Islet precursor cell (in vitro differentiated cells): ENCODE measurements around the gene SLC24A4.
A peak's percentile ranks its signal among the peaks of the same experiment; 100 is the strongest.

Source experiments
- DNase-seq: peaks from one replicate; pipeline ENCODE4 v3.0.0-alpha.2; 2018

Gene SLC24A4

DNA sequence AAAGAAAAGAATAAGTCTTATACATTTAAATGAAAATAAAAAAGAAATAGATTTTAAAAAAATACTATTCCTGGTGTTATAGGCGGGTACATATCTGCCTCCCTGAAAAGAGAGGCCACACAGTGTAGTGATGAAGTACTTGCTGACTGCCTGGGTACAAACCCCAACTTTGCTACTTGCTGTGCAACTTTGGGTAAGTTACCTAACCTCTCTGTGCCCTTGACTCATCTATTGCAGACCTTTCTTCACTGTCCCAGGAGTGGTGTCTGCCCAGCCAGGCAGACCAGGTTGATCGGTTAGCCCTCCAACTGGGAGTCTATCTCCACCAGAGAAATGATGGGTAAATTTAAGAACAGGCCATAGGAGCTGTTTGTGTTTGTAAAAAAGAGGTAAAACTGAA lies 82.0 kb downstream of the SLC24A4 start:
- DNase-seq: no peak

GRCh38 chr14:92407410-92407809 lies 84.4 kb downstream of the SLC24A4 start:
- DNase-seq: no peak

DNA sequence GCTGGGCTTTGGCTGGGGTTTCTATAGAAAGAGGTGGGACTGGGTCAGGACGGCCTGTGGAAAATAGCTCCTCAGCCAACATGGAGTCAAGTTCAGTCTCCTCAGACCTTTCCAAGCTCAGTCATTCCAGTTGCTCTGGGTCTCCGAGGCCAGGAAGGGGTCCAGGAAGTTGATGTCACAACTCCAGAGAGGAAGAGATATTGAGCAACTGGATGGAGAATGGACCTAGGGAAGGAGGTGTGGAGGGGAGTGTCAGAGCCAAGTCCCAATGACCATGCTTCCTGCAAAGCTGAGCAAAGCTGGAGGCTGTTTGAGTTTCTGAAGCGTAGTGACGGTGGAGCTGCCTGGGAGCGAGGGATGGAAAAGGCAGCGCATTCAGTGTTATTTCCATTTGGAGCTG lies 86.1 kb downstream of the SLC24A4 start:
- no peak for DNase-seq

DNA sequence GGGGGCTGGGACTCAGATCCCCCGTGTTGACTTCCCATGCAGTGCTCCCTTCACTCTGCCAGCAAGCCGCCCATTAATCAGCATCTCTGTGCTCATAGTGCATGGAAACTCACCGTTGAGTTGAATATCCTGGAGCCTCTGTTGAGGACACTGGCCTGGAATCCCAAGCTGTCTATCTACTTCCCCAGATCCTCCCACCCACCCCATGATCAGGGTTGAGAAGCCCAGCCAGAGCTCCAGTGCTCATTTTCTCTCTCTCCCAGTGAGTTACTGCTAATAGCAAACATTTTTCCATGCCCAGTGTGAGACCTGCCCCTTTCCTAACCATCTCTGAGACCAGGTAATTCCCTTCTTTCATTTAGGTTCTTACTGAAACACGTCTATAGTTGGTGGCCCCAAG lies 88.2 kb downstream of the SLC24A4 start:
- no peak for DNase-seq

- peak; percentile 49 for DNase-seq
These were observed 89.0 kb downstream of the SLC24A4 start for GRCh38 chr14:92411941-92412340.

- DNase-seq: no peak
These were observed 89.9 kb downstream of the SLC24A4 start for GRCh38 chr14:92412912-92413311.

DNA sequence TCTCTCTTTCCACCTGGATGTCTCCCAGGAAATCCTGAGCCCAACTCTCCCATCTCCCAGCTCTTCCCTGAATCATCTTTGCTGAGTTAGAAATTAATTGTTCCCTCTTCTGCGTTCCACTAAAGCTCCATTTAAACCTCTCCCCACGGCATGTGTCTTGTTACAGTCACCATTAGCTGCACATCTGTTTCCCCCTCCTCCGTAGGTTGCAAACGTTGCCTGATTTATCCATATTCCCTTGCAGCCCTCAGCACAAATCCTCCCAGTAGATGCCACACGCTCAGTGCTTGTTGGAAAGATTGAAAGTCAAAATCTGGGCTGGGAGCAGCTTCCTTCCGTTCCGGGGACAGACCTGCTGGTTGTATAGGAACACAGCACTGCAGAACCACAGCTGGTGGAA lies 90.4 kb downstream of the SLC24A4 start:
- DNase-seq: no peak

- DNase-seq: peak; percentile 43
These were observed 91.9 kb downstream of the SLC24A4 start for GRCh38 chr14:92414690-92415445.

DNA sequence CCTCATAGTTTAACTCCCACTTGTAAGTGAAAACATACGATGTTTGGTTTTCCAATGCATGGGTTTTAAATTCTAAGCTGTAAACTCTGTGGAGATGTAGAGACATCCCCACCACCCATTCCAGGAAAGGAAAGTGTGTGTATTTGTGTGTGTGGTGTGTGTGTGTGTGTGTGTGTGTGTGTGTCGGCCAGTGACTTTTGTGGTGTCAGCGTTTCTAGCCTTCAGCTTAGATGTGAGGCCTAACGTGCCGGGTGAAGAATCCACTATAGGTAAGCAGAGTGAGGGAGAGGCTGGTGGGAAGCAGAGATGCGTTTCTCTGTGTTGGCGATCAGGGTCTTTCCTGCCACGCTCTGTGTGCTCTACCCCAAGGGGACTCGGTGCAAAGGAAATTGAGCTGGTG lies 93.0 kb downstream of the SLC24A4 start:
- no peak for DNase-seq

GRCh38 chr14:92416544-92416943 lies 93.6 kb downstream of the SLC24A4 start:
- DNase-seq: no peak

GRCh38 chr14:92417759-92418158 lies 94.8 kb downstream of the SLC24A4 start:
- DNase-seq: no peak

DNA sequence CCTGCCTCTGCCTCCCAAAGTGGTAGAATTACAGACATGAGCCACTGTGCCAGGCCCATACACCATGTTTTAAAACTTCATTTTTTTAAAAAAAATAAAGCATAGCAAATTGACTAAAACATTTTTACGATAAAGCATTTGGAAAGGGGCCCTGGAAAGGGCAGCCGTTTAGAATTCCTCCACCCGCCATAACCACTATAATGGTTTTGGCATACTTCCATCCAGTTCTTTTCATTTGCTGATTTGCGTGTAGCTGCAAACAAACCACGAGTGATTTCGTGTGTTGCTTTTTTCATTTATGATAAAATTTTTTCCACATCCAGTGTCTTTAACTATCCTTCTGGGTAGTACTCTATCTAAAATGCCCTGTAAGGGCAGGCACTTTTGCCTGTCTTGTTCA lies 98.8 kb downstream of the SLC24A4 start:
- DNase-seq: no peak

DNA sequence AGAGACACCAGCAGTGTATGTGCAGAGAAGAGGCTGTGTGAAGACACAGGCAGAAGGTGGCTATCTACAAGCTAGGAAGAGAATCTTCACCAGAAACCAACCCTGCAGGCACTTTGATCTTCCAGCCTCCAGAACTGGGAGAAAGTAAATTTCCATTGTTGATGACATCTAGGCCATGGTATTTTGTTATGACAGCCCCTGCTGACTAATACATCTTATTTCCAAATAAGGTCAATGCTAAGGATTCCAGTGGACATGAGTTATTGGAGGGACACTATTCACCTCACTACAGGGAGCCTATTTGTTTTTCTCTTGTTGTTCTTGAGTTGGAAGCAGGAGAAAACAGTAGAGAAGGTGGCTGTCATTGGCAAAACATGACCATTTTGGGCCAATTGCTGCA lies 102.1 kb downstream of the SLC24A4 start:
- DNase-seq: no peak

DNA sequence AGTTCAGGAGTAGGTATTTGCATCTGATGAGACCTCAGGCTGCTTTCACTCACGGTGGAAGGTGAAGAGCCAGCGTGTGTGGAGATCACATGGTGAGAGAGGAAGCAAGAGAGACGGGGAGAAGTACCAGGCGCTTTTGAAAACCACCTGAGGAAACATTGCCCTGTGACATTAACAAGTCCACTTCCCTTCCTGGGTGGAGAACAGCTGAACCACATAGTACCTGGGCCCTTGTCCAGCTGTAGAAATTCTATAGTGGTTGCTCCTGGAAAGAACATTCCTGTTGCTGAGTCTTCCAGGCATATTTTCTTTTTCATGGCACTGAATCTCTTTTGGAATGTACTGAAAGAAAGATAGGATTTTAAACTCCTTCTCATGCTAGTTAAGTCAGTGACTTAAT lies 103.3 kb downstream of the SLC24A4 start:
- no peak for DNase-seq

DNA sequence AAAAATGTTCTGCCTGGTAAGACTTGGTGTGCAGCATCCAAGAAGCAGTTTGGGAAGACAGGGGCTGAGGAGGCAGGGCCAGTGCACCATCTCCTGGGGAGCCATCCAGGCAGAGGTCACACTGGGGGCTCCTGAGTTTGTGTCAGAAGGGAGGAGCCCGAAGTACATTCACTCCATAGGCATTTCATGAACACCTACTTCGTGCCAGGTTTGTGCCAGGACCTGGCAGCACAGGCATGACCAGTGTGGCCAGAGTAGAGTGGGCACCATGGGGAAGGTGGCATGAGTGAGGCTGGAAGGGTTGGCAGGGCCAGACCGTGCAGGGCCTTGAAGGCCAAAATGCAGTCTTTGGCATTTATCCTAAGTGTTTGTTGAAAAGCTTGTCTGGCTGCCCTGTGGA lies 104.1 kb downstream of the SLC24A4 start:
- no peak for DNase-seq

DNA sequence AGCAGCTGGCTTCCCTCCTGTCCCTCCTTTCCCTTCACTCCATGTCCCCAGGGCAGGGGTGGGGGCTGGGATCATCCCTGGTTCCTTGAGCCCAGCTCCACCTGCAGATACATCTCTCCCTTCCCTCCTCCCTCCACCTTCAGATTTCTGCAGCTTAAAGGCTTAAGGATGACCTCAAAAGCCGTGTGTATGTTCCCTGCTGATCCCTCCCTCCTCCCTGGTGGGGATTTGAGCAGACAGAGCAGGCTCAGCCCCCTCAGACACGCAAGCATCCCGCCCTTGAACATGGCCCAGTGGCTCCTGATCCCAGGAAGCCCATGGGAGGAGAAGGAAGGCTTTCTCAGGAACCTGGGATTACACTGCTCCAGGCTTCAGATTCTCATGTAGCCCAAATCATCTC lies 107.7 kb downstream of the SLC24A4 start:
- DNase-seq: no peak

DNA sequence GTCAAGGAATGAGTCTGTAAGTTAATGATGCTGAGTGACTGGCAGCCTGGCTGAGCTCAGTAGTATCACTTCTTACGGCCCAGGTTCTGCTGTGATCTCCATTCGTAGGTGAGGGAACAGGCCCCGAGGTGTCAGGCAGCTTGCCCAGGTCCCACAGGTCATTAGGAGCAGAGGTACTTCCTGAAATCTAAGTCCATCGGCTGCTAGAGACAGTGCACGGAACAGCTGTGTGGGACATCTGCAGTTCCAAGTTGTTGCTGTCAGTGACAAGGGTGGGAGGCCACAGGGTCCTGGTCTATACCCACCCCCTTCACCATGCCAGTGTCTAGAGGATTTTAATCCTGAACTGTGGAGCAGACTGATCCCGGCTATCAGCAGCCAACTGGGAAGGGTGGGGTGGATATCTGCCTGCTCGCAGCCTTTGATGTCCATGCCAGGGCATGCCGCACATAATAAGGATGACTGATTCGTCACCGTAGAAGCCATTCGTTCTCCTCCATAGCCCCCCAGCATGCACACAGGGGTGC lies 108.3 kb downstream of the SLC24A4 start:
- no peak for DNase-seq

- no peak for DNase-seq
These were observed 110.4 kb downstream of the SLC24A4 start for GRCh38 chr14:92433407-92433806.

DNA sequence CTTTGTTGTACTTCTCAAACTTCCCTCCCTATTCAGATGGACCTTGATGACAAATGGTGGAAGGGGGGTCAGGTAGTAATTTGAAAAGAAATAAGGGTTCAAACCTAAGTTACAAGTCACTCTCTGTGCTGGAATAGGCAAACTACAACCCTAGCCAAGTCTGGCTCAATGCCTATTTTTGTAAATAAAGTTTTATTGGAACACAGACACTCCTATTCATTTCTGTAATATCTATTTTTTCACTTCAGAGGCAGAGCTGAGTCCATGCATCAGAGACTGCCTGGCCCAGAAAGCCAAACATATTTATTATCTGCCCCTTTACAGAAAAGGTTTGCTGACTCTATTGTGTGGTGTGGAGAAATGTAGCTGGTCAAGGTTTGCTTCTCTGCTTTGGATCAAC lies 112.2 kb downstream of the SLC24A4 start:
- no peak for DNase-seq

GRCh38 chr14:92436115-92436776 lies 113.3 kb downstream of the SLC24A4 start:
- no peak for DNase-seq

DNA sequence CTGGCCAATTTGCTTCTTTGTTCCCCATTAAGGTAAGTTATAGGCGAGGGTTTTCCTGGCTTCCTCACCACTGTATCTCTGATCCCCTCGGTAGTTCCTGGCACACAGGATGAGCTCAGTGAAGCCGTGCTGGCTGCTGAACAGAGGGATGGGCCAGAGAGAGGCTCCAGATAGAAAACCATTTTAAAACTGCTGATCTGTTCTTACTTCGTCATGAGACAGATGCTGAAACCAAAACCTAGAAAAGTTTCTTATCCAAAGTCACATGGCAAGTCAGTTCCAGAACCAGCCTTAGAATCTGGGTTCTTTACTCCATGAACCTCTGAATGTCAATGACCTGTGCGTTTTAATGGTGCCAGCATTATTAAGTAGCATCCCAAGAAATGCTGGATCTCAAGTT lies 114.3 kb downstream of the SLC24A4 start:
- DNase-seq: no peak

DNA sequence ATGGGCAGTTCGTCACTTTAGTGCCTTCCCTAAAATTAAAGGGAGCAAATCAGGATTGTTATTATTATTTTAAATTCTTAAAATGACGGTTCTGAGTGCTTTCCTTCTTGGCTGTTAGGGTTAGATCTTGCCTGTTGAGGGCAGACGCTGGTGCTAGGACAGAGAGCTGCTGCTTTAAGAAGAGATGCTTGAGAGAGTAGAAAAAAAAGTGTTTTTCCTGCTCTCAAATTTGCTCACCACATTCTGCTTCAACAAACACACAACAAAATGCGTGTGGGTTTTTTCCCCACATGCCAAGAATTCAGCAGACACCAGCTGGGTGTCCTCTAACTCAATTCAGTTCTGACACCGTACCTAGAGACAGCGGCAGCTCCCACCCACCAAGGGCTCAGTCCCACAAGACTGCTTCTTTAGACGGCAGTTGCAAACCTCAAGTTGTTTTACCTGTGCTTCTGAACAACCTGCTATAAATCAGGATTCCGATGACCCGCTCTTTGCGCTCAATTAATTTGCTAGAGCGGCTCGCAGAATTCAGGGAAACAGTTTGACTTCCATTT lies 114.8 kb downstream of the SLC24A4 start:
- no peak for DNase-seq

DNA sequence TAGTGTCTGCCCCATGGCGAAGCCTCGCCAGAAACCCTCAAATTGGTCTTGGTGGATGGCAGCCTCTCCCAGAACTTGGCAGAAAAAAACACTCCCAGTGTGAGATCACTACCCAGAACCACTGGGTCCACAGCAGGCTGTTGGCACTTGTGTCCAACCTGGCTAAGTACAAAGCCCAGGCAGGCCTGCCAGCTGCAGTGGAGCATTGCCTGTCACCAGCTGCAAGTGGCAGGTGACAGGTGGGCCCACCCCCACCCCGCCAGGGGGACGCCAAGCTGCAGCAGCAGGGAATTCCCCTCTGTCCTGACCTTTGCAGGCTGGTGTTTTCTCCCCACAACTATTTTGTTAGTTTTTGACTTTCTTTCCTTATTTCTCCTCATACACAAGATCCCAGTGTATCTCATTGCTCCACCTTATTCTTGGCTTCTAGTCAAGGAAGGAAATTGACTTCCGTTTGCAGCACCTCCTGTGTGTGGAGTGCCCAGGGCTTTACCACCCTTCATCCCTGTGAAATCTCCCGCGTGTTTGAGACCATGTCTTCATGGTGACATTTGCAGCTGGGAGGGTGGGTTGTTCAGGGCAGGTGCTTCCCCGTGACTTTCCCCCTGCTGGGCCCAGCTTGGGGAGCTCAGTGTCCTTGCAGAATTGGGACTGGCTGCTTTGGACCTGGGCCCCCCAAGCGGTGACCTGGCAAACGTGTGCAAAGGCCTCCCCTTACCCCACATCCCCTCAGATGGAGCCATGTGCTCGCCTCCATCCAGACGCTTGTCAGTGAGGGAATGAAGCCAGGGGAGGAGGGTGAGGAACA lies 116.8 kb downstream of the SLC24A4 start:
- no peak for DNase-seq
